AG09319 (cell line): ENCODE results near the gene THADA.

Source experiments
- DNase-seq: peaks from one replicate; pipeline ENCODE4 v3.0.0-alpha.2; 2010; ENCODE audit warnings: low read depth; ENCODE audit errors: extremely low read depth
- CTCF ChIP-seq: IDR thresholded peaks from 2 replicates; pipeline ENCODE4 v1.5.1; 2011; ENCODE audit warnings: low read depth, mild to moderate bottlenecking, inconsistent platforms, low read length, moderate library complexity

The THADA gene

GRCh38 chr2:43513796-43514195 is 82.0 kb downstream of the THADA start:
- TF ChIP-seq CTCF, result no peak

GRCh38 chr2:43513216-43513615 is 82.6 kb downstream of the THADA start:
- no peak for DNase-seq
- TF ChIP-seq CTCF, result no peak

More at GRCh38 chr2:43513796-43514195, 82.0 kb downstream of the THADA start:
- no peak for DNase-seq

GRCh38 chr2:43511199-43511598 is 84.6 kb downstream of the THADA start:
- TF ChIP-seq CTCF, result no peak

GRCh38 chr2:43509886-43510285 is 86.0 kb downstream of the THADA start:
- no peak for TF ChIP-seq CTCF
- no peak for DNase-seq

More at GRCh38 chr2:43511199-43511598, 84.6 kb downstream of the THADA start:
- DNase-seq, result no peak

- TF ChIP-seq CTCF, result no peak
Observed at GRCh38 chr2:43508209-43508608, 87.6 kb downstream of the THADA start.

GRCh38 chr2:43507137-43507536 is 88.7 kb downstream of the THADA start:
- TF ChIP-seq CTCF, result no peak

More at GRCh38 chr2:43508209-43508608, 87.6 kb downstream of the THADA start:
- DNase-seq, result no peak

GRCh38 chr2:43495727-43496126 is 100.1 kb downstream of the THADA start:
- TF ChIP-seq CTCF, result no peak

More at GRCh38 chr2:43507137-43507536, 88.7 kb downstream of the THADA start:
- no peak for DNase-seq

More at GRCh38 chr2:43495727-43496126, 100.1 kb downstream of the THADA start:
- no peak for DNase-seq
